Germinal center (tissue), 1 donor: ENCODE data around the gene PFKFB2.

ENCODE experiments used
- DNase-seq: peaks from one replicate; pipeline ENCODE4 v3.0.0; 2012; ENCODE audit warnings: mixed read lengths, low spot score

PFKFB2 gene

DNA sequence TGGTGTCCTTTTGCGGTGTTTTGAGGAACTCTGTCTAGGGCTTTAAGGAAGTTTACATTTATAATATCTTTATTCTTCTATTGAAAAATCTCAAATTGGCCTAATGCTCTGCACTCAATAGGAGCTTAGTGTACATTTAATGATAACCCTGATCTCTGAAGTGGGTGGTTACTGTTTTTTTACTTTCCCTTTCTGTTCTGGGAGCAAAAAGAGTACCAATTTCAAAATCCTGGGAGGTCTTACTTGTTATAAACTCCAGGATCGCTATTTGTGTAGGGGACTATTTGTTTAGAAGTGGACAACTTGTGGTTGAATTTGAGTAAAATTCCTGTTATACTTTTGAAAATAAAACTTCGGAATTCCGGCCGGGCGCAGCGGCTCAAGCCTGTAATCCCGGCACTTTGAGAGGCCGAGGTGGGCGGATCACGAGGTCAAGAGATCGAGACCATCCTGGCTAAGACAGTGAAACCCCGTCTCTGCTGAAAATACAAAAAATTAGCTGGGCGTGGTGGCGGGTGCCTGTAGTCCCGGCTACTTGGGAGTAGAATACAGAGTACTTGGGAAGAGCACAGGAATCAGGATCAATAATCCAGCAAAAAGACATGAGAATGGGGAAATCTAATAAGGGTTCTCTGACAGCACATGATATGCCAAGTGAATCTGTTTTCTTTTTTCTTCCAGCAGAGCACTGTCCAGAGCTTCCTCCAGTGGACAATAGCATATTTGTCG, 36.7 kb downstream of the PFKFB2 start:
- no peak for DNase-seq

DNA sequence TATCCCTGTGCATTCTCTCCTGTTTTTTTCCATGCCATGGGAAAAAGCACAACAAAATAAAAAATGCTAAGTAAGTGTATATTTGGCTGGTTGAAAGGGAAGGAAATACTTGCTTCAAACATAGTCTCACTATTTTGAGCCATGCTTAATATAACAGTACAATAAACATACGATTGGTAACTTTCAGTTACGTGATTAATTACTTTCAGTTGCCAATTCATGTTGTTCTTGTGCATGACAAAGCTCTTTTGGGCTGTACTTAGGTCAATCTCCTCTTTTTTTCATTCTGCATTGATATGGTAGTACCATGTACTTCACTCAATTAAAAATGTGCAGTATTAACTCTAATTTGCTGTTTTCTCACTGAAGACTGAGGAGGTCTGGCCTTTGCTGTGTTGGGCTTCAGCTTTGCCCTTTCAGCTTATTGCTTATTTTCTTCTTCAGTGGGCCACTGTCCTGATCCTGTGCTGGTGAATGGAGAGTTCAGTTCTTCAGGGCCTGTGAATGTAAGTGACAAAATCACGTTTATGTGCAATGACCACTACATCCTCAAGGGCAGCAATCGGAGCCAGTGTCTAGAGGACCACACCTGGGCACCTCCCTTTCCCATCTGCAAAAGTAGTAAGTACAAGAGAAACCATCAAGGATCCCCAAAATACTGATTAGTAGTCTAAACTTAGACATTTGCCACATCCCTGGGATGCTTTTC, 38.3 kb downstream of the PFKFB2 start:
- no peak for DNase-seq

DNA sequence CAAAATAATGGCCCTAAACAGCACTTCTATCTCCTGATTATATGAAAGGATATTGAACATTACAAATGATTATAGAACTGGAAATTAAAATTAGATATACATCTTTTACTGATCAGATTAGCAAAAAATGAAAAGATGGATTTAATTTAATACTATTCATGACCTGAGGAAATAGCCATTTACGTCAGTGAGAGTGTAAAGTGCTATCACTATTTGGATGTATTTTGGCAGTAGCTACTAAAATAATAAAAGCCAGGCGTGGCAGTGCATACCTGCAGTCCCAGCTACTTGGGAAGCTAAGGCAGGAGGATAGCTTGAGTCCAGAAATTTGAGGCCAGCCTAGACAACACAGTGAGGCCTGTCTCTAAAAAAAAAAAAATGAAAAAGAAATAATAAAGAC, 40.9 kb downstream of the PFKFB2 start:
- DNase-seq: no peak

DNA sequence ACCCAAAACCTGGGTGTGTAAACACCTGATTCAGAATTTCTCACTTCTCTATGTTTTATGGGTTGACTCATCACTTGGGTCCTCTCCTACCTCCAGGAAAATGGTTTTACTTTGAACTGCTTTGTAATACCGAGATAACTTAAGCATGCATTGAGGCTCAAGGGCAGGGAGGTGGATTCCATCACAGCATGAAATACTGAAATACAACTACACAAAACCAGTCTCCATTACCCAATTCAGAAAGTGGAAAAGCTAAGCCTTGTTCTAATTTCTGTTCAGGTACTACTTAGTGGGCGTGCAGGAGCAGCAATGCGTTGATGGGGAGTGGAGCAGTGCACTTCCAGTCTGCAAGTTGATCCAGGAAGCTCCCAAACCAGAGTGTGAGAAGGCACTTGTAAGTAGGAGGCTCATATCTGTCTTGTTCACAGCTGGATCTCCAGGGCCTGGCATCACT, 44.8 kb downstream of the PFKFB2 start:
- DNase-seq: no peak

DNA sequence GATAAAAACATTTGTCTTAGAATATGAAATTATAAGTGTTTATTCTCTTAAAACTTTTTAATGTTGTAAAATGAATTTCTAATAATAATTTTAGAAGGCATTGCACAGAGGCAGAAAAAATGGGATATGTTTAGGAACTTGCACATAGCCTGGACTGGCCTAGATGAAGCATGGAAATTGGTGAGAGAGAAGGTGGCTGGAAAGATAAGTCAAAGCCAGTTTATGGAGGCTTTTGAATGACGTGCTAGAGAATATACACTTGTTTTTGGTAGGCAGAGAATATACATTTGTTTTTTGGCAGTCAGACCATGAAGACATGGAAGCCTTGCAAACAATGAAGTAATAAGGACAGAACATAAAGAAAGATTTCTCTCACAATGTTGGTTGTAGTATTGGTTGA, 48.6 kb downstream of the PFKFB2 start:
- no peak for DNase-seq

DNA sequence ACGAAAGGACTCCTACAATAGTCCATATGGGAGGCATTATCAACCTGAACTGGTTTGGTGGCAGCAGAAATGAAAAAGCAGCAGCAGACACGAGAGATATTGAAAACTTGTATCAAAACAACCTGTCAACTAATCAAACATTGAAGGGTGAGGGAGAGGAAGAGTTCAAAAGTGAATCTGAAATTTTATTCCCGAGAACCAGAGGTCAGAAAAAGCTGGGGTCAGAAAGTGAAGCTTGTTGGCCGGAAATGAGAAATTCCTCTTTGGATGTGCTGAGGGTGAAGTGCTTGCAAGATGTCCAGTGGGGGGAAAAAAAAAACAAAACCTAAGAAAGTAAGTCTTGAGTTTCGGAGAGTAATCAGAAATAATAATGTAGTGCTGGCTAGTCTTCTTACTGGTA, 49.1 kb downstream of the PFKFB2 start:
- no peak for DNase-seq

DNA sequence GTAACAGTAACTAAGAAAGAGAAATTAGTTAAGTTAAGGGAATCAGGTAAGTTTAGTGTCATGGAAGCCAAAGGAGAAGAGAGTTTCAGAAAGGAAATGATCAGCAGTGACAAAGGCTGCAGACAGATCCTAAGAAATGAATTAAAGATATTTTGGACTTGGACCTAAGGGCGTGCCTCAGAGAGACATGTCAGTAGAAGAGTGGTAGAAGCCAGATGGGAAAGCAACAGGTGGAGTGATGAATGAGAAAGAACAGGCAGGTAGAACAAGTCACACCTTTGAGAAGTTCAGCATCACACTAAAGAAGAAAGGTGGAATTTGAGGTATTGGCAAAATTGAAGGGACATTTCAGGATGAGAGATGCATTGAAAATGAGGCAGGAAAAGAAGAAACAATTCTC, 49.6 kb downstream of the PFKFB2 start:
- no peak for DNase-seq

DNA sequence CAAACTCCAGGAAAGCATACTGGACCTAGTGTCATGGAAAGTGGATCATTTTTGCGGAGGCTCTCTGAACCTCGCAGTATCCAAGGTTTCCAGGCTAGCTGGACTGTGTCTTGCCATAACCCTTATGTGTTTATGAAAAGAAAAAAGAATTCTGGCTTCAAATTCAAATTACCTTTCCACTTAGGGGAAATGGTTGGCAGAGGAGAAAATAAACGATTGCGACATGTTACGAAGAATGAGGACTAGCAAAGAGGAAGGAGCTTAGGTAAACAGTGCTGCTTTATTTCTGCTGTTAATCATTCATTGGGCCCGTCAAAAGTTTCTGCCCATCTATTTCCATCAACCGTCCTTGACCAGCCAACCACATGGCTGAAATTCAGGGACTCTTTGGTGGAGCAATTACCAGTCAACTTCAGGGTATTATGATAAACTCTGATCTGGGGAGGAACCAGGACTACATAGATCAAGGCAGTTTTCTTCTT, 50.9 kb downstream of the PFKFB2 start, which contains the start of gene C4BPA:
C4BPA (plus strand) TSS at position 342 of the 482 bp plus-strand sequence. CDS start 8,793 bp downstream, outside the sequence.
- no peak for DNase-seq

DNA sequence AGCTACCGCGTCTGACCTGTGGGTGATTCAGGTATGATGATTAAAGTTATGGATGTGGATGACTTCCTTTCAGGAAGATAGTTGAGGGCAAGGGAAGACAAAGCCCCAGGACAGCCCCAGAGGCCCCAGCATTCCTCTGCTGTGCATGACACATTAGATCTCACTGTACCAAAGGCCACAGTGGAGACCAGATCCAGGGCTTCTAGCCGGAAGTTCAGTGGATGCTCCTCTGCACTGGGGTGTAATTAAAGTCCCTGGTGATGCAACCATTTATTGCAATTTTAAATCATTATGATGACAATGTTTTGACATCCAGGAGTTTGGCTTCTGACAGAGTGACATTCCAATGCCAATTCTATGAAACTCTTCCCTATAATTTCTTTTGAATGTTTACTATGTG, 55.9 kb downstream of the PFKFB2 start:
- no peak for DNase-seq

DNA sequence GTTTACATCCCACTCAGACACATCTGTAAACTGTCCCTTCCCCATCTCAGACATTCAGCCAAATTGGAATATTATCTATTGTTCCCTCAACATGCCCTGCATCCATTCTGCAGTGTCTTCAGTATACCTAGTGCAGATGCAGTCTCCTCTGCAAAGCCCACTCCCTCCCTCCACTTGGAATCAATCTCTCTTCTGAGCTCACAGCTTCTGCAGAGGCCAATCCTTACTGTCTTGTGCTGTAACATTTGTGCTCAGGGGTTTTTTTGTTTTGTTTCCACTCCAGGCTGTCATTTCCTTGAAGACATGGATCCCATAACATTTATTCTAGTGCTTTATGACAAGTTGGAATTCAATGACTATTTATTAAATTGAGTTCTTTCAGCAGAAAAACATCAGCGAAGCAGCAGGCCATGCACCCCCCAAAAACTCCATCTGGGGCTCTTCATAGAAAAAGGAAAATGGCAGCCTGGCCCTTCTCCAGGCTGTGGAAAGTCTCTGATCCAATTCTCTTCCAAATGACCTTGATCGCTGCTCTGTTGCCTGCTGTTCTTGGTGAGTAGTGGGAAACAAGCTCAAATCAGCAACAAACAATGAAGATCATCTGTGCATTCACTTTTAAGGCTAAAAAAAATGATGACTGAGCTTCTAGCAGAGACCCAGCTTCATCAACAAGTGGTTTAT, 59.7 kb downstream of the PFKFB2 start:
- no peak for DNase-seq

DNA sequence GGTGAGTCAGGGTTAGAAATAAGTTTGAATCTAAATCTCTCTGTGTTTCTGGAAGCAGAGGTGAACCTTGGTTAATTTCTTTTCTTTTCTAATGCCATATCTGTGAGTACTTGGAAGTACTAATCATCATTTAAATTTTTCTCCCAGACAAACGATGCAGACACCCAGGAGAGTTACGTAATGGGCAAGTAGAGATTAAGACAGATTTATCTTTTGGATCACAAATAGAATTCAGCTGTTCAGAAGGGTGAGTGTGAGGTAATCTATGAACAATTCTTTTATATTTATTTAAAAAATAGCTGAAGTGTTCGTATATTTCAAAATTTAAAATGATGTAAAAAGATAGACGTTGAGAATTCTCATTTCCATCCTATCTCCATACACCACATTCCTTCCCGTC, 62.2 kb downstream of the PFKFB2 start:
- no peak for DNase-seq

DNA sequence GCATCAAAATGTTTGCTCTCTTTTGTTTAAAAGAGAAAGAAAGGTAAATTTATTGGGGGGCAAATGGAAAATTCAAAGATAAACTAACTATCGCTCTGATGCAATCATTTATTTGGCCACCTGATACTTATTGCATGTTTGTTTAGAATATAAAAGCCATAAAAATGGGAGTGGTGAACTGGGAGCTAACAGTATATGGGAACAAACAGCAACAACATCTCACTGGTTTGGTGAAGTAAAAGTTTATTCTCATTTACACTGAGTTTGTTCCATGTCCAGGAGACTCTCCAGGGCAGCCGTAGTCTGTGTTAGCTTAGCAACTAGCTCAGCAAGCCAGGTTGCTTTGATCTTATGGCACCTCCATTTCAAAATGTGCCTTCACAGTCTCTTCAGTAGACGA, 71.3 kb downstream of the PFKFB2 start:
- DNase-seq: no peak

DNA sequence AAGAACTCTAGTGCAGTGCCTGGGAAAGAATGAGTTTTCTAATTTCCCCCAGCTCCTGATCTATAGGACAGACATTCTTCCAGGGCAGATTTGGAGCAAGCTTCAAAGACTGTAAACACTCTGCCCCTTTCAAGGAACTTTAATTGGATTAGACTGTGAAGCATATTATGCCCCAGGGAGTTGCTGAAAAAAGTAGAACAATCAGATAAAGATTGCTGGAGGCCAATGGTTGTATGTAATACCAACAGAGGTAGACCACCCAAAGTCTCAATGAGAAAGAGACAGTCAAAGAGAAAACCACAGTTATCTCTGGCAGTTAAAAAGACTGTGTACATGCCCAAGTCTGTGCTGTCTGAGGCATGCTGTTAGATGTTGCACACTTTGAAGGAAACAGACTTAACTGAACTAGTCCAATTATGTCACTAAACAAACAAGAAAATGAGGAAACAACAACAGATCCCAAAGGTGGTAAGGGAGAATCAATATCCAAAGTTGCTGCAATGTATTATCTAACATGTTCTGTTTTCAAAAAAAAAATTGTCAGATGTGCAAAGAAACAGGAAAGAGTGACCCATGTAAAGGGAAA, 75.4 kb downstream of the PFKFB2 start:
- DNase-seq: no peak

DNA sequence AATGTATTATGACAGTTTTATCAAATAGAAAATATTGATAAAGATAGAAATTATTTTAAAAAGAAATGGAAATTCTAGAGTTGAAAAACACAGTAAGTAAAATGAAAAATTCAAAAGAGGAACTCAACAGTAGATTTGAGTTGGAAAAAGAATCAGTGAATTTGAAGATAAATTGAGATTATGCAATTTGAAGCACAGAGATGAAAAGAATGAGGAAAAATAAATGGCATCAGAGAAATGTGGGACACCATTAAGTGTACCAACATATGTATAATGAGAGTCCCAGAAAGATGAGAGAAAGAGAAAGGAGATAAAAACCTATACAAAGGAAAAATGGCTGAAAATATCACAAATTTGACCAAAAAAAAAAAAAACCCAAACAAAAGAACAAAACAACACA, 76.0 kb downstream of the PFKFB2 start:
- DNase-seq: no peak
